Lower lobe of right lung (tissue), 2 donors: ENCODE results near the gene MYL12B. TPM values are rescaled to one million over a fixed set of nuclear protein-coding genes. Genes with fewer than 3 reads are reported as not detected.
A peak's percentile ranks its signal among the peaks of the same experiment; 100 is the strongest.
"Not testable (repeated sequence)": the region's sequence is repeated elsewhere in the genome, so short reads cannot be mapped to it uniquely, and the experiment has no call there.

Source experiments
- ATAC-seq, 2 donors: fragments of 200-7000 bp; cut with Tn5 transposase; one replicate each; pipeline ENCODE4 v1.9.1; 2020 to 2022; ENCODE audit warnings: mild to moderate bottlenecking in 2 of 2, moderate library complexity in 2 of 2
- DNase-seq: peaks from one replicate; pipeline ENCODE4 v3.0.0-alpha.2; 2020
- H3K27ac ChIP-seq: fragments of 200-600 bp; one replicate; pipeline ENCODE4 v1.8.0; 2022
- H3K27me3 ChIP-seq: fragments of 200-600 bp; one replicate; pipeline ENCODE4 v1.8.0; 2022; ENCODE audit warnings: low read depth
- H3K36me3 ChIP-seq: fragments of 200-600 bp; one replicate; pipeline ENCODE4 v1.8.0; 2022; ENCODE audit warnings: mild to moderate bottlenecking
- H3K4me1 ChIP-seq: fragments of 200-600 bp; one replicate; pipeline ENCODE4 v1.8.0; 2022
- H3K4me3 ChIP-seq: fragments of 200-600 bp; one replicate; pipeline ENCODE4 v1.8.0; 2022; ENCODE audit warnings: mild to moderate bottlenecking
- H3K9me3 ChIP-seq: fragments of 200-600 bp; one replicate; pipeline ENCODE4 v1.8.0; 2022
- intact Hi-C: fragments of 100-400 bp; cut with DNase I; formaldehyde crosslinking; loops from one replicate; pipeline ENCODE4 v1.11.0; 2022
- total RNA-seq: library from RNA; stranded (reverse); fragmentation: NEBNext Ultra II Directional; extraction: Animal tissue kit (Norgen Biotek cat#: 25700); gene quantifications from one replicate; pipeline ENCODE4 v1.2.1, GENCODE V29; 2021
- TF ChIP-seq, protein P1 (sequence below): fragments of 200-600 bp; IDR thresholded peaks from one replicate; pipeline ENCODE4 v1.8.0; 2022; ENCODE audit warnings: antibody characterized with exemption, mild to moderate bottlenecking
- donor health status: DM: no; HTN: yes; CAD: no; lungs with severe emphysema.

MYL12B gene
- total RNA-seq, 1 donor from 2014 or later, result 318 TPM

- H3K4me1 ChIP-seq, result peaks cover 78% of the 10 kb centered on the region
- no peak overlapping the region for H3K27ac ChIP-seq
- H3K27me3 ChIP-seq, result no peaks in the 10 kb centered on the region
- ATAC-seq (no peak), DNase-seq (no peak)
- TF ChIP-seq, protein P1, sequence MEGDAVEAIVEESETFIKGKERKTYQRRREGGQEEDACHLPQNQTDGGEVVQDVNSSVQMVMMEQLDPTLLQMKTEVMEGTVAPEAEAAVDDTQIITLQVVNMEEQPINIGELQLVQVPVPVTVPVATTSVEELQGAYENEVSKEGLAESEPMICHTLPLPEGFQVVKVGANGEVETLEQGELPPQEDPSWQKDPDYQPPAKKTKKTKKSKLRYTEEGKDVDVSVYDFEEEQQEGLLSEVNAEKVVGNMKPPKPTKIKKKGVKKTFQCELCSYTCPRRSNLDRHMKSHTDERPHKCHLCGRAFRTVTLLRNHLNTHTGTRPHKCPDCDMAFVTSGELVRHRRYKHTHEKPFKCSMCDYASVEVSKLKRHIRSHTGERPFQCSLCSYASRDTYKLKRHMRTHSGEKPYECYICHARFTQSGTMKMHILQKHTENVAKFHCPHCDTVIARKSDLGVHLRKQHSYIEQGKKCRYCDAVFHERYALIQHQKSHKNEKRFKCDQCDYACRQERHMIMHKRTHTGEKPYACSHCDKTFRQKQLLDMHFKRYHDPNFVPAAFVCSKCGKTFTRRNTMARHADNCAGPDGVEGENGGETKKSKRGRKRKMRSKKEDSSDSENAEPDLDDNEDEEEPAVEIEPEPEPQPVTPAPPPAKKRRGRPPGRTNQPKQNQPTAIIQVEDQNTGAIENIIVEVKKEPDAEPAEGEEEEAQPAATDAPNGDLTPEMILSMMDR, result no peak
- H3K4me3 ChIP-seq, result no peak overlapping the region
- no peaks in the 10 kb centered on the region for H3K9me3 ChIP-seq
- no peaks in the 10 kb centered on the region for H3K36me3 ChIP-seq
- intact Hi-C loops, result no loop called here
Observed at GRCh38 chr18:3266062-3266608, 4.2 kb downstream of the MYL12B start.

DNA sequence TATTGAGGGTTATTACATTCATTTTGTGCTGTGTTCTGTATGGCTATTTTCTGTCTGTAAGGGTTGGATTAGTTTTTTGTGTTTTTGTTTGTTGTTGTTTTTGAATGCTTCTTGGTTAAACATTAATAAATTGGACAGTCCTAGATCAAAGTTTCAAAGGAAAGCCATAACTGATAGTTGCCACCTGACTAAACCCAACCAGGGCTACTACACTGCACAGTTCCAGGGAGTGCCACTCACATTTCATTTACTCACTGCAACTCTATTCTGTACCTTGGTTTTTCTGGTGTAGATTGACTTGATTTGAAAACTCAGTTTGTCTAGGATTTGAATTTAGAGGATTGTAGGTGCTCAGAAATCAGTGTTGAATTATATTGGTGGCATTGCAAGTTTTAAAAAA lies 6.4 kb downstream of the MYL12B start:
- DNase-seq (no peak), ATAC-seq (no peak)
- TF ChIP-seq, protein P1, result no peak
- Histone ChIP-seq H3K4me1 (peaks cover 77% of the 10 kb centered on the region), H3K36me3 (peaks cover 10% of the 10 kb centered on the region), H3K9me3 (no peaks in the 10 kb centered on the region), H3K27ac (no peak overlapping the region), H3K27me3 (no peaks in the 10 kb centered on the region), H3K4me3 (no peak overlapping the region)
- intact Hi-C loops, result no loop called here

DNA sequence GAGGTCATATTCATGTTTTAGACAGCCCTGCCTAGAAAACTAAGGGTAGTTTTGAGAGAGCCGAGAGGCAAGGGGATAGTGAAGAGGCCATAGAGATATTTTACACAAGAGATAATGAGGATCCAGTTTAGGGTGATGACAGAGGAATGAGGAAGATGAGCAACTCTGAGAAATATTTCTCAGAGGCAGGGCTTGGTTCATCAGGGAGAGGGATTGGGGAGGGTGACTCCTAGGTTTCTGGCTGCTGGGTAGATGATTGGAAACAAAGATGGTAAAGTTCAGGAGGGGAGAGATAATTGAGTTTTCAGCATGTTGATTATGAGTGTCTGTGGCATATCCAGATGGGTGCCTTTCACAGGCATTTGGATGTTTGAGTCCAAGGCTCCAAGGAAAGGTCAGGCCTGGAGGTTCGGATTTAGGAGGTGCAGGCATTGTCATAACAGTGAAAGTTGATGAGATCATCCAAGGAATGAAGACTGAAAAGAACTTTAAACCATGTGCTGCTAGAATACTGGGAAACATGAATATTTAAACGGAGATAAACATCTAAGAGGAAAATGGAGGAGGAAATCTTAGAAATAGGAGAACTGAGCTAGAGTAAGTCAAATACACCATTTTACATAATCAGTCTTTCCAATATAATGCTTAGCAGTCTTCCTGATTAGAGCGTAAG lies 7.4 kb downstream of the MYL12B start:
- intact Hi-C loops, result no loop called here
- Histone ChIP-seq H3K9me3 (no peaks in the 10 kb centered on the region), H3K27me3 (no peaks in the 10 kb centered on the region), H3K36me3 (peaks cover 21% of the 10 kb centered on the region), H3K27ac (no peak overlapping the region), H3K4me1 (peaks cover 66% of the 10 kb centered on the region), H3K4me3 (no peak overlapping the region)
- ATAC-seq (peak; percentile 42 to 44), DNase-seq (no peak)
- TF ChIP-seq, protein P1, result no peak

GRCh38 chr18:3269914-3270299 lies 8.0 kb downstream of the MYL12B start:
- Histone ChIP-seq H3K4me3 (no peak overlapping the region), H3K36me3 (peaks cover 27% of the 10 kb centered on the region), H3K9me3 (no peaks in the 10 kb centered on the region), H3K27ac (no peak overlapping the region), H3K4me1 (peaks cover 61% of the 10 kb centered on the region), H3K27me3 (no peaks in the 10 kb centered on the region)
- DNase-seq (no peak), ATAC-seq (no peak)
- intact Hi-C loops, result no loop called here
- TF ChIP-seq, protein P1, result no peak

GRCh38 chr18:3273042-3273441 lies 11.1 kb downstream of the MYL12B start:
- H3K4me3 ChIP-seq, result no peak overlapping the region
- no peak overlapping the region for H3K27ac ChIP-seq
- DNase-seq (no peak), ATAC-seq (no peak)
- intact Hi-C loops, result no loop called here
- TF ChIP-seq, protein P1, result no peak
- no peaks in the 10 kb centered on the region for H3K9me3 ChIP-seq
- no peaks in the 10 kb centered on the region for H3K27me3 ChIP-seq
- H3K4me1 ChIP-seq, result peaks cover 30% of the 10 kb centered on the region
- peaks cover 58% of the 10 kb centered on the region for H3K36me3 ChIP-seq

DNA sequence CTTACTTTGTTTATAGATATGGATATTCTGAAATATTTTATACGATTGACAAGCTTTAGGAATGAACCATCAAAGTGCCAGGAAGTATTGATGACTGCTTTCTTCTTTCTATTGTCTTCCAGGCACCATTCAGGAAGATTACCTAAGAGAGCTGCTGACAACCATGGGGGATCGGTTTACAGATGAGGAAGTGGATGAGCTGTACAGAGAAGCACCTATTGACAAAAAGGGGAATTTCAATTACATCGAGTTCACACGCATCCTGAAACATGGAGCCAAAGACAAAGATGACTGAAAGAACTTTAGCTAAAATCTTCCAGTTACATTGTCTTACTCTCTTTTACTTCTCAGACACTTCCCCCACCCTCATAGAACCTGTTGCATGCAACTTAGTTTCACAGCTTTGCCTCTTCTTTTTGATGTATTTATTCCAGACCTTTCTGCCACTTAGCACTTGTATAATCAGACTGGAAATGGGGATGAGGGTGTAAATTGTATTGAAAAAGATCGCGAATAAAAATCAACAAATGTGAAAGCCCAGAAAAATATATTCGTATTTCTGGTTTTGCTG lies 15.8 kb downstream of the MYL12B start:
- peaks cover 12% of the 10 kb centered on the region for H3K4me1 ChIP-seq
- H3K36me3 ChIP-seq, result peaks cover 66% of the 10 kb centered on the region
- H3K27me3 ChIP-seq, intact Hi-C loops, H3K9me3 ChIP-seq, ATAC-seq, DNase-seq, H3K27ac ChIP-seq, H3K4me3 ChIP-seq: not testable (repeated sequence)
